NK-92 (cell line): ENCODE measurements around the gene OR2B3.
"Not testable (repeated sequence)": the region's sequence is repeated elsewhere in the genome, so short reads cannot be mapped to it uniquely, and the experiment has no call there.

ENCODE experiments used
- DNase-seq: peaks from one replicate; lab custom pipeline; 2025; ENCODE audit not compliant: unreplicated experiment; lab: John Stamatoyannopoulos, UW

The OR2B3 gene, protein sequence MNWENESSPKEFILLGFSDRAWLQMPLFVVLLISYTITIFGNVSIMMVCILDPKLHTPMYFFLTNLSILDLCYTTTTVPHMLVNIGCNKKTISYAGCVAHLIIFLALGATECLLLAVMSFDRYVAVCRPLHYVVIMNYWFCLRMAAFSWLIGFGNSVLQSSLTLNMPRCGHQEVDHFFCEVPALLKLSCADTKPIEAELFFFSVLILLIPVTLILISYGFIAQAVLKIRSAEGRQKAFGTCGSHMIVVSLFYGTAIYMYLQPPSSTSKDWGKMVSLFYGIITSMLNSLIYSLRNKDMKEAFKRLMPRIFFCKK

DNA sequence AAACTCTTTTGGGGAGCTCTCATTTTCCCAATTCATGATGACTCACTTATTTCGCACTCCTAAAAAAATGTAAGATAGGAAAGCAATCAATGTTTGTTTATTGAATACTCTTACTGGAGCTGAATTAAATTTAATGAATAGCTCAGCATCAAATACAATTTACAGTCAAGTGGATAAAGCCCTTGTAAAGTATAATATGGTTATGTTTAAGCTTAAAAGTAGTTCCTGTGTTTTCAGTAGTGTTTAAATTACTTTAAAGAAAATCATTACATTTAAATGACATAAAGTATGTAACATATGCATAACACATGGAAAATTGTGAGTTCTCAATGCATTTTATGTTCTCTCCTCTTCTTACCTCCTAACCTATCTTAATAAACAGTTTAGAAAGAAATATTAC, at the start of gene OR2B3:
Gene OR2B3 (minus strand): TSS at position 101 of the 400 bp plus-strand sequence. CDS start 65 bp downstream, at position 36.
- no peak for DNase-seq

DNA sequence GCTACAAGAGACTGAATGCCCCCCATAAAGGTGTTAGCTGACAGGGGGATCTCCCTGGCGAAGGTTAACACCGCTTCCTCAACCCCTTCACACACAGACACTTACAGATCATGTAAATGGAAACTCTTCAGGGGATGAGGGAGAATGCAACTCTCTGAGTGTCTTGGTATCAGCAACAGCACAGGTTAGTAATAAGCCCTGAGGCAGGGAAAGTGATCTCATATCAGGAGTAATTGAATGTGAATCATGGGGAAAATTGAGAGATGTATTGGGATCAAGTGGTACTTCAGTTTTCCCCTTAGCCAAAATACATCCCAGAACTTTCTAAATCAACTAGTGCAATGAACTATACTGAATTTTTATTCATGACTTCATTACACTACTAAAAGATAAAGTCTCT, 44.6 kb upstream of the OR2B3 start:
- no peak for DNase-seq

DNA sequence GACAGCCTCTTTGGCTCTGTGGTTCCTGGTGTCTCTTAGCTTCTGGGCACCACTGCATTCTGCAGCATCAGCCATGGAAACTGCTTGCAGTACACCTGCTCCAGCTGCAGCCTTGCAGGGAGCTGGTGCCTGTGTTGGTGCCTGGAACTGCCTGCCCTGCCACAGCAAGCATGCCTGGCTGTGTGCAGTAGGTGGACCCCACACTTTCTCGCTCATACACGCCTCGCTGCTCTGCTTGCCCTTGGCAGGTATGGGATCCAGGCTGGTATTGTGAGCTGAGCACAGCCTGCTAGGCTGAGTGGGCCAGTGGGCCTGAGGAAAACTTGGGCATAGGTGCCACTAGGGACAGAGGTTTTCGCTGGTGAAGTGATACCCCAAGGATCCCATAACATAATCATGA, 43.5 kb upstream of the OR2B3 start:
- DNase-seq: no peak

GRCh38 chr6:29129326-29130012, 42.4 kb upstream of the OR2B3 start:
- no peak for DNase-seq

- DNase-seq: not testable (repeated sequence)
These were observed 27.9 kb upstream of the OR2B3 start for GRCh38 chr6:29114964-29115363.

DNA sequence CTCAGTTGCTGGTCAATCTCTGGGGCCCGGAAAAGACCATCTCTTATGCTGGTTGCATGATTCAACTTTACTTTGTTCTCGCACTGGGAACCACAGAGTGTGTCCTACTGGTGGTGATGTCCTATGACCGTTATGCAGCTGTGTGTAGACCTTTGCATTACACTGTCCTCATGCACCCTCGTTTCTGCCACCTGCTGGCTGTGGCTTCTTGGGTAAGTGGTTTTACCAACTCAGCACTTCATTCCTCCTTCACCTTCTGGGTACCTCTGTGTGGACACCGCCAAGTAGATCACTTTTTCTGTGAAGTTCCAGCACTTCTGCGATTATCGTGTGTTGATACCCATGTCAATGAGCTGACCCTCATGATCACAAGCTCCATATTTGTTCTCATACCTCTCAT, 25.0 kb upstream of the OR2B3 start:
- no peak for DNase-seq

- DNase-seq: no peak
These were observed 20.6 kb upstream of the OR2B3 start, which contains the start of gene OR2J3 for GRCh38 chr6:29107758-29108157. Gene OR2J3 (plus strand): TSS chr6:29108058. CDS start chr6:29111891, 3,833 bp downstream.

GRCh38 chr6:29099190-29099589, 12.1 kb upstream of the OR2B3 start, which contains the start of gene OR2J1:
Gene OR2J1 (plus strand): TSS chr6:29099490. CDS start chr6:29100943, 1,453 bp downstream.
- DNase-seq: no peak

DNA sequence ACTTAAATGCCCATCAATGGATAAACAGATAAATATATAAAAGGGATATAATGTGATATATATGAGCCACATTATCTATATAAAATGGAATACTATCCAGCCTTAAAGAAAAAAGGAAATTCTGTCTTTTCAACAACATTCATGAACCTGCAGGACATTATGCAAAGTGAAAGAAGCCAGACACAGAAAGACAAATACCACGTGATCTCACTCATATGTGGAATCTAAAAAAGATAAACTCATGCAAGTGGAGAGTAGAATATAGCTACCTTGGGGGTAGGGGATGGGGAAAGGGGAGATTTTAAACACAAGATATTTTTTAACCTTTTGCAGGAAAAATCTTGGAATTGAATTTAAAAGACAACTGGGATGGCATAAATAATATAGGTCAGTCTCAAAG, 10.7 kb upstream of the OR2B3 start:
- no peak for DNase-seq

DNA sequence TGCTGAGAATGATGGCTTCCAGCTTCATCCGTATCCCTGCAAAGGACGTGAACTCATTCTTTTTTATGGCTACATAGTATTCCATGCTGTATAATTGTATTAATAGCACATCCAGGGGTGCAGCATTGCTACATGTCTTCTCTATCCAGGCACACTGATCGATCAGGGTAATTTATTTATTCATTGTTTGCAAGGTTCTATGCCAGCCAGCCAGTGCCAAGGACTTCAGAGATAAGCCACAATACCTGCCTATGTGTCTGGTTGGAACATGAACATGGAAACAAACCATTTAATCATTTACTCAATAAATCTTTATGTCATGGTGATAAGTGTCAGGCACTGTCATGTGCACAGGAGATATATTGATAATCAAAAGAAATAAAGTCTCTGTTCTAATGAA, 5.8 kb upstream of the OR2B3 start:
- DNase-seq: no peak

- DNase-seq: no peak
These were observed 4.7 kb downstream of the OR2B3 start for GRCh38 chr6:29082457-29082856.

DNA sequence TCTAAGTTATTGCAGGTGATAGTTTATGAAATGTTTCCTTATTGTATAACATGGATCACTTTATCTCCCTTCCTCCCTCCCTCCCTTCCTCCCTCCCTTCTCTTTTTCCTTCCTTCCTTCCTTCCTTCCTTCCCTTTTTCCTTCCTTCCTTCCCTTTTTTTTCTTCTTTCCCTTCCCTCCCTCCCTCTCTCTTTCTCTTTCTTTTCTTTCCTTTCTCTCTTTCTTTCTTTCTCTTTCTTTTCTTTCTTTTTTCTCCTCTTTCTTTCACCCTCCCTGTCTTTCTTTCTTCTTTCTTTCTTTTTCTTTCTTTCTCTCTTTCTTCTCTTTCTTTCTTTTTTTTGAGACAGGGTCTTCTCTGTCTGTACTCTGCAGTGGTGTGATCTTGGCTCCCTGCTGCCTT, 5.8 kb downstream of the OR2B3 start:
- no peak for DNase-seq

GRCh38 chr6:29079203-29079602, 7.9 kb downstream of the OR2B3 start:
- DNase-seq: no peak

GRCh38 chr6:29071831-29072723, 15.0 kb downstream of the OR2B3 start:
- no peak for DNase-seq

GRCh38 chr6:29051680-29052079, 35.4 kb downstream of the OR2B3 start:
- DNase-seq: no peak

DNA sequence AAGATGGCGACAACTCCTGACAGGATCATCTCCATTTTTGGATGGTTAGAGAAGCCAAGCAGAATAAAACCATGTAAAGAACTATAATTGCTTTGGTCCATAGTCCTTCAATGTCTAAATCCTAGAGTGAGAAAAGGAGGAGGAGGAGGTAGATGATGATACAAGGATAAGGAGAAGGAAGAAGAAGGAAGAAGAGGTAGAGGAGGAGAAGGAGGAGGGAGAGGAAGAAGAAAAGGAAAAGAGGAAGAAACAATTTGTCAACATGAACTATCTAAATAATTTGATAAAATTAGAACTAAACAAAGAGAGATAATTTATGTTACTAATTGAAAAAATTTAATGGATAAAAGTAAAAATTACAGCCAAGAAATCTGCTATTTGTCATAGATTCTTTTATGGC, 42.0 kb downstream of the OR2B3 start, which contains the start of gene OR2W1:
Gene OR2W1 (minus strand): TSS at position 101 of the 400 bp plus-strand sequence. CDS start 0 bp downstream, at position 101.
- no peak for DNase-seq
